Kidney glomerular epithelial cell (primary cell): ENCODE measurements around the gene HPS1.
A peak's percentile ranks its signal among the peaks of the same experiment; 100 is the strongest.

ENCODE experiments used
- DNase-seq: peaks from one replicate; lab custom pipeline; 2025; lab: John Stamatoyannopoulos, UW

The HPS1 gene

DNA sequence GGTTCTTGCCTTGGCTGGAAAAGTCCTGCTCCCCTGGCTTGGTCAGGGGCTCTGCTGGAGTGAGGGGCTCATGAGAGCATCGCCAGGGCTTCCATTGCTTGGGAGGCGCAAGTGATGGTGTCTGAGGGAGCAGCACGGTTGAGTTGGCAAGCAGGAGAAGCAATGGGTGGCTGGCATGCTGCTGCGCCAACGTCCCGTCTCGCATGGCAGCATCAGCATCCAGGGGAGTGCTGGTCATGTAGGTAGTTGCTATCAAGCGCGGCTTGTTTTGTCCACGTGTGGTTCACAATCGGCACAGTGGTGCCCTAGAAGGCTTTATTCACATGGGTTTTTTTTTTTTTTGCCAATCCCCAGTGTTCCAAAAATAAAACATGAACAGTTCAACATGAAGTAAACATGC, 35.6 kb downstream of the HPS1 start:
- peak; percentile 31 for DNase-seq

GRCh38 chr10:98410759-98411158, 36.0 kb downstream of the HPS1 start:
- DNase-seq: no peak

- no peak for DNase-seq
Observed at GRCh38 chr10:98410135-98410743, 36.5 kb downstream of the HPS1 start.

DNA sequence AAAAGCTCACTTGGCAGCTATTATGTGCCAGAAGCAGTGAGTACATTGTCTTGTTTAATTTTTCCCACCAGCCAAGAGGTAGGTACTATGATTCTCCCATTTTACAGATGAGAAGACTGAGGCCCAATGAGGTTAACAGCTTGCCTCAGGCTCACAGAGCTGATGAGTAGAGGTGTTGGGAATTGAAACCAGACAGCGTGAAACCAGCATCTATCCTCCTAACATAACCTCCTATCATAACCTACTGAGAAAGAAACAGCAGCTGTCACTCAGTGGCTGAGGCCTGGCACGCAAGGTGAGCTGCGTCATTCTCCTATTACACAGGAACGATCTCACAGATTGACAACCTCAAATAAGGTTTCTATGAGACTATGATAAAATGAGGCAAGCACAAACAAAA, 37.9 kb downstream of the HPS1 start:
- no peak for DNase-seq

DNA sequence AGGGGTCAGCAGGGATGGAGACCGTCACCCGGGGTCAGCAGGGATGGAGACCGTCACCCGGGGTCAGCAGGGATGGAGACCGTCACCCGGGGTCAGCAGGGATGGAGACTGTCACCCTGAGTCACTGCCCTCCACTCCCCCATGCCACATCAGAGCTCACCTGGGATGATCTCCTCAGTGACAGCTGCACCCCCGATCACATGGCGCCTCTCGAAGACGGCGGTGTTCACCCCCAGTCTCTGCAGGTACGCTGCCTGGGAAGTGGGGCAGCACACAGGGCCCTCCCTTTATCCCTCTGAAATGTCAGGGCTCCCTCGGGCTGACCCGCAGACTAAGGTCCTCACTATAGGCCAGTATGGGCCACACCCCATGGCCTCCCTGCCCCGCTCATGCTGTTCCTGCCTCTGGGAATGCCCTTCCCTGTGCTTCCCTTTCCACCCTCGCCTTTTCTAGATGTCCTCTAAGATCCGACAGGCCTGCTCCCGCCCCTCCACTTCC, 38.9 kb downstream of the HPS1 start:
- DNase-seq: no peak

GRCh38 chr10:98407017-98407743, 39.6 kb downstream of the HPS1 start:
- no peak for DNase-seq

DNA sequence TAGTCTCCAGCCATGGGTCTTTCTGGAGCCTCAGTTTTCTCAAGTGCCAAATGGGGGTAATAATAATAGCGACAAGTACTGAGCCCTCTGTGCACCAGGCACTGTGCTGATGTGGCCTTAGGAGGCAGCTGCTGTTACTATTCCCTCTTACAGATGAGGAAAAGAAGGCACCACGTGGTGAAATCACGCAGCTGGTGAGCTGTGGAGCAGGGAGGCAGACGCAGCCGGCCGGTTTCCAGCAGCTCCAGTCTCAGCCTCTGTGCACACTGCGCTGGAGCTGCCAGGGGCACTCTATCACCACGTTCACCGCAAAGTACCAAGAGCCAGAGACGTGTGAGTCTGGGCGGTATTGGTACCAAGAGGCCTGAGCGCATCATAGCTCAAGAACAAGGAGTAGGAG, 41.3 kb downstream of the HPS1 start:
- no peak for DNase-seq

DNA sequence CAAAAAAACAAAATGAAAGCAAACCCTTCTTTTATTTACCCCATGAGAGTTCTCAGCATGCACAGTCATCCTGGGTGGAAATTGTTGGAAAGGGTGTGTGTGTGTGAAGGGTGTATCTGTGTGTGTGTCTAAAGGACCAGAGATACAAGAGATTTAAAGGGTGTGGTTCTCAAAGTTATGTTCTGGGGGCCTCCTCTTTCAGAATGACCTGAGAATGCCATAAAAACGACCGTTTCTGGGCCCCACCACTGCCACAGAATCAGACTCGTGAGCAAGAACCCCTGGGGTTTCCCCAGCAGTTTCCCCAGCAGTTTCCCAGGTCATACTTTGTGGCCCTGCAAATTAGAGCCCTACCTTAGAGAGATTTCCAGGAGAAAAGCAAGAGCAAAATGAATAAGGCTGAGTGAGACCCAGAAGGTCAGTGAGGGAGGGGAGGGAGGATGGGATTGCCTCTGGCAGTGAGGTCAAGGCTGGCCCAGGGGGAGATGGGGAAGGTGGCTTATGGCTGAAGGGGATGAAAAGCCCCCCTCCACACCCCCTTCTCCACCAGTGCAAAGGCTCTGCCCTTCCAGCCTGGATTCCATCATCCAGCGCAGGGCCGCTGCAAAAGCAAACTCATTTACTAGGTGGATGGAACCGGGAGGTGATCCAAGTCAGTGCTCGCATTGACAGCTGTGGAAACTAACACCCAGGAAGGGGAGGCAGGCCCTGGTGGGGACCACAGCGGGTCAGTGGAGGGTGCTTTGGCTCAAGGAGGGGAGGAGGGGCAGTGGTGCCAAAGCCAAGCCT, 42.0 kb downstream of the HPS1 start:
- DNase-seq: no peak

GRCh38 chr10:98403812-98404504, 42.8 kb downstream of the HPS1 start:
- DNase-seq: no peak

DNA sequence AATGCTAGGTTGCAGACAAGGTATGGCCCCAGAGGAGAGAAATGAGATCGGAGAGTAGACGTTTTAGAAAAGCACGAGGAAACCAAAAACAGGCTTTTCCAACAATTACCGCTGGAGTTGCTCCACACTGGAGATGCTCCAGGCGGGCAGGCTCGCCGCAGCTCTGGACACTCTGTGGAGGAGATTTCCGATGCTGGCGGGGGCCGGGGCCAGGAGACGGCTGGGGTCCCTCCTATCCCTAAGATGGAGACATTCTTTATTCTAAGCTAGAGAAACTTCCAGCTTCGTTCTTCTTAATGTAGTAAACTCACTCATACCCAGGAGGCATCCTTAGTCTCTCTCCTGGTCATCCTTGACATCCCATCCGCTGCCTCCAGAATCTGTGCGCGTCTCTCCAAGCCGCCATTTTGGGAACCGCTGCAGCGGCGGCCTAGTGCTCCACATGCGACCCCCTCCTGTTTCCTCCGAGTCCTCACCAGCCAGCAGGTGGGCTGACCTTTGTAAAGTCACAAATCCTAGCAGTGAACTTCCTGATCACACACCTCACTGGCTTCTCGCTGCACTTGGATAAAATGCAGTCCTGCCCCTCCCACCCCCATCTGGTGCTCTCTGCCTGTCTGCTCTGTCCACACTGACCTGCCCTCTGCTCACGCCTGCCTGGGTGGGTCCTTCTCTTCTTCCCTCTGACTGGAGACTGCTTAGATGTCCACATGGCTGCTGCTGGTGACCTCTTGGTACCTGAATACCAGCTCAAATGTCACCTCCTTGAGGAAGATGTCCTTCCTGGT, 43.6 kb downstream of the HPS1 start:
- DNase-seq: no peak

DNA sequence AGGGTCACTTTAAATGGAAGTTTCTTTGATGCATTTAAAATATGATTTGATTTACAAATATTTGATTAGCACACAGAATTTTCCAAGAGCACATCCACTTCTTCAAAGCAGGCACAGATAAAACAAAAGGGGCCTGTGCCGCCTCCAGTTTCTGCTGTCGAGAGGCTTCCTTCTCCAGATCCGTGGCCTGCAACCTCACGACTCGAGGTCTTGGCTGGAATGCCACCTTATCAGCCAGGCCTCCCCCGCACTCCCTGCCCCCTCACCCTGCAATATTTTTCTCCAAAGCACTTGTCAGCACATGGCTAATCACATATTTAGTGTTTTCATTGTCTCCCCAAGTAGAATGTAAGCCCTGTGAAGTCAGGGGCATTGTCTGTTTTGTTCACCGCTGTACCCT, 44.3 kb downstream of the HPS1 start:
- DNase-seq: no peak

DNA sequence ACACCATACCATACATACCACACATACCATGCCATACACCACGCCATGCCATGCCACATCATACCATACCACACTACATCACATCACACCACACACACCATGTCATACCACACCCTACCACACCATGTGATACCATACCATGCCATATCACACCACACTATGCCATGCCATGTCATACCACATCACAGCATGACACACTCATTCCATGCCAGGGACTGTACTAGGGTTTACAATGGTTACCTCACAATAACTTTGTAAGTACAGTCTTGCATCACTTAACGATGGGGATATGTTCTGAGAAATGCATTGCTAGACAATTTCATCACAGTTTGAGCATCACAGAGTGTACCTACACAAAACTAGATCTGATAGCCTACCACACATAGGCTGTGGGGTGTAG, 46.3 kb downstream of the HPS1 start:
- DNase-seq: no peak

GRCh38 chr10:98399784-98400183, 47.0 kb downstream of the HPS1 start:
- no peak for DNase-seq

- no peak for DNase-seq
Observed at GRCh38 chr10:98397089-98397600, 49.6 kb downstream of the HPS1 start.

GRCh38 chr10:98396096-98397063, 50.4 kb downstream of the HPS1 start:
- no peak for DNase-seq

GRCh38 chr10:98394851-98395440, 51.8 kb downstream of the HPS1 start:
- DNase-seq: no peak

DNA sequence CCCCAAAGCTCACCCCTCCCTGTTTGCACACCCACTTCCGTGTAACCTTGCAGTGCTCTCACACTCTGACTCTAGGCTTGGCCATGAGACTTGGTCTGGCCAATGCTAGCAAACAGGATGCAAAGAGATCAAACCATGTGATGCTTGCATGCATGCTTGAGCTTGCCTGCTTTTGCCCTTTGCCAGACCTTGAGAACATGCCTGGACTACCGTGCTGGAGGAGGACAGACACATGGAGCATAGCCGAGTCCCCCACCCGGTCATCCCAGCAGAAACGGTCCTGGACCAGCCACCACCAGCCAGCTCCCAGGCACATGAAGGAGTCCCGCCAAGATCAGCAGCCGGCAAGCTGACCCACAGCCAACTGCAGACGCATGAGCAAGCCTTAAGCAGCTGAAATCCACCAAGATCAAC, 55.1 kb downstream of the HPS1 start:
- DNase-seq: no peak

DNA sequence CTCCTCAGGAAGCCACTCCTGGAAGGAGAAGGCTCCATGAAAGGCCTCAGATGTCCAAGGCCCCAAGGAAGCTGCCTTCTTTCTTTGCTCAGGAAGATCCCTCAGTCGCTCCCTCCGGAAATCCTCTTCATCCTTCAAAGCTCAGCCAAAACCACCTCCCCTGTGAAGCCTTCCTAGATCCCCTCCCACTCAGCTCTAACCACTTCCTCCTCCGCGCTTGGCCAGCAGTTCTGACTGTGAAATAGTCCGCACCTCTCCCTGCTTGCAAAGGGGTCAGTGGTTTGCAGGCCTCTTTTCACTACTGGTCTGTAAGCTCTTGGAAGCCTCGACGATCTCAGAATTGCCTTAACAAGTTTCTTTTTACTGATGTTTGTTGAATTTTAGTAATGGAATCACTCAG, 55.7 kb downstream of the HPS1 start:
- no peak for DNase-seq

GRCh38 chr10:98390406-98390805, 56.3 kb downstream of the HPS1 start:
- DNase-seq: no peak

- no peak for DNase-seq
Observed at GRCh38 chr10:98389398-98389797, 57.3 kb downstream of the HPS1 start.
